Endothelial cell (in vitro differentiated cells): ENCODE measurements around the gene SLC10A1. TPM values are rescaled to one million over a fixed set of nuclear protein-coding genes. Genes with fewer than 3 reads are reported as not detected.
A peak's percentile ranks its signal among the peaks of the same experiment; 100 is the strongest.

ENCODE experiments used
- DNase-seq: peaks from one replicate; pipeline ENCODE4 v3.0.0; 2021; ENCODE audit warnings: low spot score
- H3K27ac Mint-ChIP-seq: one replicate; pipeline ENCODE4 v1.8.0; 2021; ENCODE audit warnings: mixed read lengths, inconsistent platforms; ENCODE audit not compliant: unreplicated experiment
- H3K27me3 Mint-ChIP-seq: one replicate; pipeline ENCODE4 v1.8.0; 2021; ENCODE audit warnings: mild to moderate bottlenecking, moderate library complexity, mixed read lengths, inconsistent platforms; ENCODE audit not compliant: unreplicated experiment
- H3K36me3 Mint-ChIP-seq: one replicate; pipeline ENCODE4 v1.8.0; 2021; ENCODE audit warnings: mild to moderate bottlenecking, low read depth, mixed read lengths, inconsistent platforms; ENCODE audit not compliant: unreplicated experiment
- H3K4me1 Mint-ChIP-seq: one replicate; pipeline ENCODE4 v1.8.0; 2021; ENCODE audit warnings: mild to moderate bottlenecking, mixed read lengths, inconsistent platforms; ENCODE audit not compliant: unreplicated experiment
- H3K4me3 Mint-ChIP-seq: one replicate; pipeline ENCODE4 v1.8.0; 2021; ENCODE audit warnings: mild to moderate bottlenecking, mixed read lengths, inconsistent platforms; ENCODE audit not compliant: unreplicated experiment
- H3K9me3 Mint-ChIP-seq: one replicate; pipeline ENCODE4 v1.8.0; 2021; ENCODE audit warnings: mixed read lengths, inconsistent platforms; ENCODE audit not compliant: unreplicated experiment
- total RNA-seq: library from RNA; stranded (reverse); fragmentation: NEBNext Ultra II Directional; extraction: Animal tissue kit (Norgen Biotek cat#: 25700); gene quantifications from one replicate; pipeline ENCODE4 v1.2.1, GENCODE V29; 2021; ENCODE audit not compliant: unreplicated experiment
- TF ChIP-seq, protein P1 (sequence below): fragments of 200-600 bp; sonication (generic); IDR thresholded peaks from one replicate; pipeline ENCODE4 v1.5.0; 2021; ENCODE audit warnings: antibody characterized with exemption; ENCODE audit not compliant: unreplicated experiment

Gene SLC10A1
- total RNA-seq, 1 donor from 2014 or later: not detected

DNA sequence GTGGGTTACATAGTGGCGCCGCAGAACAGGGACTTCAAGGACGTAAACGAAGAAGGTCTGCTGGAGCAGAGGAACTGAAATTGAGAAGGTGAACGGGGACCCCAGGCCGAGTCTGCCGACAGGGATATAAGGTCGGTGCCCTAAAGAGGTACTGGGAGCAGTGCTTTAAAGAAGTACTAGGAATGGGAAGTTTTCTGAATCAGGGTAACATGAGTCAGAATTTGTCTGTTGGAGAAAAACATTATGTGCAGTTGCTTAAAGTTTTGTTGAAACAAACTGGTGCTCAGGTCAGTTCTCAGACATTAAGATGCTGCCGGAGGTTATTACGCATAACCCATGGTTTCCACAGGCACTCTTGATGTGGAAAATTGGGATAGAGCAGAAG, 14.8 kb upstream of the SLC10A1 start:
- Mint-ChIP-seq H3K27me3 (no peaks in the 10 kb centered on the region), H3K27ac (no peak overlapping the region), H3K4me1 (no peaks in the 10 kb centered on the region), H3K36me3 (no peaks in the 10 kb centered on the region), H3K4me3 (no peak overlapping the region), H3K9me3 (no peaks in the 10 kb centered on the region)
- TF ChIP-seq, protein P1, sequence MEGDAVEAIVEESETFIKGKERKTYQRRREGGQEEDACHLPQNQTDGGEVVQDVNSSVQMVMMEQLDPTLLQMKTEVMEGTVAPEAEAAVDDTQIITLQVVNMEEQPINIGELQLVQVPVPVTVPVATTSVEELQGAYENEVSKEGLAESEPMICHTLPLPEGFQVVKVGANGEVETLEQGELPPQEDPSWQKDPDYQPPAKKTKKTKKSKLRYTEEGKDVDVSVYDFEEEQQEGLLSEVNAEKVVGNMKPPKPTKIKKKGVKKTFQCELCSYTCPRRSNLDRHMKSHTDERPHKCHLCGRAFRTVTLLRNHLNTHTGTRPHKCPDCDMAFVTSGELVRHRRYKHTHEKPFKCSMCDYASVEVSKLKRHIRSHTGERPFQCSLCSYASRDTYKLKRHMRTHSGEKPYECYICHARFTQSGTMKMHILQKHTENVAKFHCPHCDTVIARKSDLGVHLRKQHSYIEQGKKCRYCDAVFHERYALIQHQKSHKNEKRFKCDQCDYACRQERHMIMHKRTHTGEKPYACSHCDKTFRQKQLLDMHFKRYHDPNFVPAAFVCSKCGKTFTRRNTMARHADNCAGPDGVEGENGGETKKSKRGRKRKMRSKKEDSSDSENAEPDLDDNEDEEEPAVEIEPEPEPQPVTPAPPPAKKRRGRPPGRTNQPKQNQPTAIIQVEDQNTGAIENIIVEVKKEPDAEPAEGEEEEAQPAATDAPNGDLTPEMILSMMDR: no peak
- DNase-seq: no peak

DNA sequence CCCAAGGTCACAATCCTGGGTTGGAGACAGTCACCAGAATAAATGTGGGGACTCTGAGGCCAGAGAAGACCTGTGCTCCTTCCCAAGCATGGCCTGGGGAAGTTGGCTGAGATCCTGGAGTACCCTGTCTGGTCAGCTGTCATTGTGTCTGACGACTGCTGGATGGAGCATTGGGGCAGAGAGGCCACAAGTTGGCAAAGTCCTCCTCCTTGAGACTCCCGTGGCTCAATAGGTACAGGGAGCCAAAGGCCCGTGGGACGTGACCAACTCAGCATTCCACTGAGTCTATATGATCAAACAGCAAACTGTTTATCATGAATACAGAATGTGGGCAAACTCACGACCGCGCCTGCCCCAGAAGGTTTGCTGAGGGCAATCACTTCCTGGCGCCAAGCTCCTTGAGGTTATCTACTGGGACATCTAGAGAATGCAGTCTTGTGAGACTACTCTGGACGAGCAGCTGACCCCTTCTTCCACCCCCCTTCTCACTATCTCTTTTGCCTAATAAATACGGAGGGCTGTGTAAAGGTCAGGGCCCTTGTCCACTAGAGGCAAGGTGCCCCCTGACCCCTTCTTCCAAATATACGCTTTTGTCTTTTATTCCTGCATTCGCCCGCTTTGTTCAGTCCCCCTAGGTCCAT, 14.3 kb upstream of the SLC10A1 start:
- Mint-ChIP-seq H3K4me3 (no peak overlapping the region), H3K27ac (no peak overlapping the region), H3K36me3 (no peaks in the 10 kb centered on the region), H3K4me1 (no peaks in the 10 kb centered on the region), H3K27me3 (no peaks in the 10 kb centered on the region), H3K9me3 (no peaks in the 10 kb centered on the region)
- TF ChIP-seq, protein P1: no peak
- no peak for DNase-seq

DNA sequence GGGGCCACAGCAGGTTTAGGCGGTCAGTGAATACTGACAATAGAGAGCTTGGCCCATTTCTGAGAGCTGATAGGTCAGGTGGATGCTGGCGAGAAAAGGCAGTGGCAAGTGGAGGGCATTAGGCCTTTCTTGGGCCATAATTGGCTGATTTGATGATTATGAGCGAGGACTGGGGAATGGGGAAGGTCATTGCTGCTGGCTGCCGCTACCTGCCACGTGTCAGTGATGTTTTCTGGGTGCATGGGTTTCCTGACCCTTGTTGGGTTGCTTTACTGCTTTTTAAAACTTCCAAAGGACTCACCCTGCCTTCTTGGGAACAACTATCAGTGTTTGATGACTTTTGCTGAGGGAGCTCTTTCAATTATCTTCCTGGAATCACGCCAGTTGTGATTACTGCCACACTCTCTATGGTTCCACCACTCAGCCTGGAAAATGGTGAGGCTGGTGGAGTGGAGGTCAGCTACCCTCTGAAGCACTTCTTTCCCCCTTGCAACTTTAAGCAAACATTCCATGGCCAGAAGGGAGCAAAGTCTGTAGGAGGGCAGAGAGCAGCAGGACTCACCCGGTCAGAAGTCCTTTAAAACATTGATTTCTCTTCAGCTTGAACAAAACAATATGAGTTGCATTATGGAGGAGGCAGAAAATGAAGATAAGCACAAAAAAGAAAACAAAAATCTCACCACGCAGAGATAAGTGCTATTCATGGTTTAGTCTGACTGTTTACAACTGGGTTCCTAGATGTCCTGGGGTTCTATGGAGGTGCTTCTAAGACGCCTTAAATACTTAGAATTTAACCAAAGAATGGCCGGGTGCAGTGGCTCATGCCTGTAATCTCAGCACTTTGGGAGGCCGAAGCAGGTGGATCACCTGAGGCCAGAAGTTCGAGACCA, 12.1 kb upstream of the SLC10A1 start:
- DNase-seq: no peak
- peak overlapping the region; percentile 18 for H3K4me3 Mint-ChIP-seq
- no peaks in the 10 kb centered on the region for H3K27me3 Mint-ChIP-seq
- H3K9me3 Mint-ChIP-seq: no peaks in the 10 kb centered on the region
- no peaks in the 10 kb centered on the region for H3K4me1 Mint-ChIP-seq
- no peak overlapping the region for H3K27ac Mint-ChIP-seq
- no peaks in the 10 kb centered on the region for H3K36me3 Mint-ChIP-seq
- TF ChIP-seq, protein P1: no peak

DNA sequence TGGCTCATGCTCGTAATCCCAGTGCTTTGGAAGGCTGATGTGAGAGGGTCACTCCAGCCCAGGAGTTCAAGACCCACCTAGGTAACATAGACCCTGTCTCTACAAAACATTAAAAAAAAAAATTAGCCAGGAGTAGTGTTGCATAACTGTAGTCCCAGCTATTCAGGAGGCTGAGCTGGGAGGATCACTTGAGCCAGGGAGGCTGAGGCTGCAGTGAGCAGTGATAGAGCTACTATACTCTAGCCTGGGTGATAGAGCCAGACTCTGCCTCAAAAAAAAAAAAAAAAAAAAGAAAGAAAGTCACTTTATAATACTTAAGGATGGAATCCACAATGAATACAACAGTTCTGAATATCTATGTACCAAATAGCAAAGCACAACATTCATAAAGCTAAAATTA, 10.2 kb upstream of the SLC10A1 start:
- TF ChIP-seq, protein P1: no peak
- Mint-ChIP-seq H3K9me3 (no peaks in the 10 kb centered on the region), H3K4me1 (no peaks in the 10 kb centered on the region), H3K4me3 (no peak overlapping the region), H3K36me3 (no peaks in the 10 kb centered on the region), H3K27ac (no peak overlapping the region), H3K27me3 (no peaks in the 10 kb centered on the region)
- no peak for DNase-seq

DNA sequence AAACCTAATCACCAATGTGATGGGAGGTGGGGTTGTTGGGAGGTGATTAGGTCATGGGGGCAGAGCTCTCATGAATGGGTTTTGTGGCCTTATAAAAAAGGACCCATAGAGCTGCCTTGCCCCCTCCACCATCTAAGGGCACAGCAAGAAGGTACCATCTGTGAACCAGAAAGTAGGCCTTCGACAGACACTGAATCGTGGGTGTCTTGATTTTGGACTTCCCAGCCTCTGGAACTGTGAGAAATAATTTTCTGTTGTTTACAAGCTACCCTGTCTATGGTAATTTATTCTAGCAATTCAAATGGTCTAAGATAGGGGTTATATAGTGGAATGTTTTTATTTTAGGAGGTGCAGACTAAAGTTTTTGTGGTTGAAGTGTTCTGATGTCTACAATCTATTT, 7.9 kb upstream of the SLC10A1 start:
- Mint-ChIP-seq H3K4me1 (no peaks in the 10 kb centered on the region), H3K4me3 (no peak overlapping the region), H3K27ac (no peak overlapping the region), H3K27me3 (no peaks in the 10 kb centered on the region), H3K9me3 (no peaks in the 10 kb centered on the region), H3K36me3 (no peaks in the 10 kb centered on the region)
- TF ChIP-seq, protein P1: no peak
- no peak for DNase-seq
